IPS-11a (cell line): Measurements from ENCODE around the gene WDR86.

Experiments used
- H3K4me3 ChIP-seq: one replicate; pipeline ENCODE4 v1.5.1; 2013; ENCODE audit warnings: low read depth, low read length, control low read depth

Gene WDR86

GRCh38 chr7:151392002-151392401 lies 17.8 kb downstream of the WDR86 start:
- no peak overlapping the region for H3K4me3 ChIP-seq

GRCh38 chr7:151391358-151391730 lies 18.5 kb downstream of the WDR86 start:
- no peak overlapping the region for H3K4me3 ChIP-seq

- no peak overlapping the region for H3K4me3 ChIP-seq
These were observed 19.1 kb downstream of the WDR86 start for GRCh38 chr7:151390598-151391357.

GRCh38 chr7:151389768-151390597 lies 19.9 kb downstream of the WDR86 start:
- no peak overlapping the region for H3K4me3 ChIP-seq

- H3K4me3 ChIP-seq = no peak overlapping the region
These were observed 20.6 kb downstream of the WDR86 start for GRCh38 chr7:151389096-151389767.

- H3K4me3 ChIP-seq = no peak overlapping the region
These were observed 21.4 kb downstream of the WDR86 start for GRCh38 chr7:151388430-151388829.

GRCh38 chr7:151388007-151388297 lies 21.9 kb downstream of the WDR86 start:
- H3K4me3 ChIP-seq = no peak overlapping the region

GRCh38 chr7:151387161-151388006 lies 22.5 kb downstream of the WDR86 start:
- H3K4me3 ChIP-seq = no peak overlapping the region

- no peak overlapping the region for H3K4me3 ChIP-seq
These were observed 23.3 kb downstream of the WDR86 start for GRCh38 chr7:151386301-151387160.

GRCh38 chr7:151385626-151386300 lies 24.1 kb downstream of the WDR86 start:
- H3K4me3 ChIP-seq = no peak overlapping the region

GRCh38 chr7:151384776-151385625 lies 24.8 kb downstream of the WDR86 start:
- no peak overlapping the region for H3K4me3 ChIP-seq

- no peak overlapping the region for H3K4me3 ChIP-seq
These were observed 25.5 kb downstream of the WDR86 start for GRCh38 chr7:151384352-151384697.

GRCh38 chr7:151383638-151384351 lies 26.0 kb downstream of the WDR86 start:
- H3K4me3 ChIP-seq = no peak overlapping the region

GRCh38 chr7:151382079-151382885 lies 27.6 kb downstream of the WDR86 start:
- H3K4me3 ChIP-seq = no peak overlapping the region

- no peak overlapping the region for H3K4me3 ChIP-seq
These were observed 28.3 kb downstream of the WDR86 start for GRCh38 chr7:151381348-151382078.

- no peak overlapping the region for H3K4me3 ChIP-seq
These were observed 28.8 kb downstream of the WDR86 start for GRCh38 chr7:151381098-151381347.
